CD4-positive, CD25-positive, alpha-beta regulatory T cell (primary cell): Measurements from ENCODE around the gene SLC38A2. TPM values are rescaled to one million over a fixed set of nuclear protein-coding genes. Genes with fewer than 3 reads are reported as not detected.

ENCODE experiments used
- ATAC-seq, 2 donors: fragments of 150-1000 bp; cut with Tn5 transposase; one replicate each; pipeline ENCODE4 v1.10.0; 2021; ENCODE audit warnings: low read depth in 2 of 2, moderate number of reproducible peaks in 2 of 2, moderate library complexity in 1 of 2
- DNase-seq, 3 donors: peaks; one replicate each; pipeline versions ENCODE4 v3.0.0 to v3.0.0-alpha.2; 2012 to 2022; ENCODE audit warnings: mixed read lengths in 1 of 3
- H3K27ac ChIP-seq: one replicate; pipeline ENCODE4 v1.7.0; 2013; ENCODE audit warnings: mild to moderate bottlenecking, low read length; ENCODE audit not compliant: insufficient read depth, poor library complexity, severe bottlenecking
- H3K27me3 ChIP-seq: one replicate; pipeline ENCODE4 v1.7.0; 2013; ENCODE audit warnings: low read length; ENCODE audit not compliant: control insufficient read depth, insufficient read depth
- H3K36me3 ChIP-seq: one replicate; pipeline ENCODE4 v1.7.0; 2013; ENCODE audit warnings: mild to moderate bottlenecking, low read length, moderate library complexity; ENCODE audit not compliant: control insufficient read depth, insufficient read depth
- H3K4me1 ChIP-seq: 2 replicates; pipeline ENCODE4 v1.7.0; 2013; ENCODE audit warnings: mild to moderate bottlenecking, low read length; ENCODE audit not compliant: insufficient read depth, control insufficient read depth, poor library complexity, severe bottlenecking
- H3K4me3 ChIP-seq: one replicate; pipeline ENCODE4 v1.7.0; 2013; ENCODE audit warnings: low read depth, mild to moderate bottlenecking, low read length, moderate library complexity
- H3K9me3 ChIP-seq, 2 experiments: 1 replicate in 1 of 2; 2 replicates in 1 of 2; pipeline ENCODE4 v1.7.0; 2013; ENCODE audit warnings: low read length in 2 of 2, mild to moderate bottlenecking in 1 of 2, moderate library complexity in 1 of 2; ENCODE audit not compliant: control insufficient read depth in 2 of 2
- H3K27ac Mint-ChIP-seq, 3 donors: one replicate each; pipeline ENCODE4 v1.8.0; 2020 to 2022; ENCODE audit warnings: mild to moderate bottlenecking in 3 of 3, mixed read lengths in 3 of 3, moderate library complexity in 2 of 3
- H3K27me3 Mint-ChIP-seq: one replicate; pipeline ENCODE4 v1.8.0; 2022; ENCODE audit warnings: mild to moderate bottlenecking, mixed read lengths
- H3K36me3 Mint-ChIP-seq: one replicate; pipeline ENCODE4 v1.8.0; 2020; ENCODE audit warnings: mixed read lengths
- H3K4me1 Mint-ChIP-seq, 4 donors: one replicate each; pipeline ENCODE4 v1.8.0; 2020 to 2022; ENCODE audit warnings: mixed read lengths in 4 of 4, mild to moderate bottlenecking in 1 of 4
- H3K4me3 Mint-ChIP-seq, 4 donors: one replicate each; pipeline ENCODE4 v1.8.0; 2020 to 2022; ENCODE audit warnings: mild to moderate bottlenecking in 4 of 4, mixed read lengths in 4 of 4, moderate library complexity in 3 of 4
- H3K9me3 Mint-ChIP-seq, 7 donors: one replicate each; pipeline ENCODE4 v1.8.0; 2020 to 2022; ENCODE audit warnings: mixed read lengths in 7 of 7, mild to moderate bottlenecking in 3 of 7, moderate library complexity in 2 of 7
- polyA plus RNA-seq, 4 donors: library from polyadenylated mRNA; unstranded; fragments of 300-500 nt; fragmentation: Illumina TruSeq; gene quantifications; one replicate each; pipeline ENCODE4 v1.2.3, GENCODE V29; 2021
- total RNA-seq: library from RNA; stranded (reverse); gene quantifications from one replicate; pipeline ENCODE4 v1.2.3, GENCODE V29; 2022

Gene SLC38A2
- total and polyA plus RNA-seq, 5 donors from 2014 or later, result 53.0 to 186 (median 90.1) TPM

GRCh38 chr12:46386360-46386867 is 13.8 kb upstream of the SLC38A2 start:
- H3K27me3 Mint-ChIP-seq, result no peaks in the 10 kb centered on the region
- Histone ChIP-seq H3K4me3 (no peak overlapping the region), H3K36me3 (no peaks in the 10 kb centered on the region), H3K9me3 (no peaks in the 10 kb centered on the region), H3K27ac (no peak overlapping the region), H3K27me3 (no peaks in the 10 kb centered on the region), H3K4me1 (peaks cover 33% of the 10 kb centered on the region)
- DNase-seq, result no peak
- peaks cover 29% of the 10 kb centered on the region for H3K36me3 Mint-ChIP-seq
- H3K4me3 Mint-ChIP-seq, result no peak overlapping the region
- peaks cover 0 to 3% (median 0%) of the 10 kb centered on the region in 7 donors for H3K9me3 Mint-ChIP-seq
- H3K4me1 Mint-ChIP-seq, result peaks cover 24 to 61% (median 44%) of the 10 kb centered on the region in 4 donors
- no peak overlapping the region for H3K27ac Mint-ChIP-seq
- ATAC-seq, result no peak

- DNase-seq (no peak), ATAC-seq (no peak)
- peaks cover 0 to under 1% (median 0%) of the 10 kb centered on the region in 7 donors for H3K9me3 Mint-ChIP-seq
- H3K4me1 ChIP-seq, result peaks cover 26% of the 10 kb centered on the region
- H3K27me3 Mint-ChIP-seq, result no peaks in the 10 kb centered on the region
- H3K27ac ChIP-seq, result no peak overlapping the region
- H3K36me3 ChIP-seq, result no peaks in the 10 kb centered on the region
- no peaks in the 10 kb centered on the region for H3K9me3 ChIP-seq
- H3K27ac Mint-ChIP-seq, result peak overlapping the region in 2 of 3 donors; percentile 49 to 65
- peaks cover 21% of the 10 kb centered on the region for H3K36me3 Mint-ChIP-seq
- H3K4me1 Mint-ChIP-seq, result peaks cover 24 to 53% (median 39%) of the 10 kb centered on the region in 4 donors
- no peaks in the 10 kb centered on the region for H3K27me3 ChIP-seq
- H3K4me3 Mint-ChIP-seq, result peak overlapping the region in 3 of 4 donors; percentile 54 to 82 (median 66)
- H3K4me3 ChIP-seq, result no peak overlapping the region
These were observed 12.9 kb upstream of the SLC38A2 start for GRCh38 chr12:46385438-46385837.

GRCh38 chr12:46384451-46385309 is 12.1 kb upstream of the SLC38A2 start:
- H3K4me3 ChIP-seq, result peak overlapping the region; percentile 81
- ATAC-seq (no peak), DNase-seq (no peak)
- Mint-ChIP-seq H3K4me3 (peak overlapping the region; percentile 89 to 96 (median 94)), H3K27me3 (no peaks in the 10 kb centered on the region), H3K9me3 (no peaks in the 10 kb centered on the region), H3K4me1 (peaks cover 24 to 52% (median 38%) of the 10 kb centered on the region in 4 donors), H3K36me3 (peaks cover 15% of the 10 kb centered on the region), H3K27ac (peak overlapping the region; percentile 74 to 92 (median 88))
- H3K36me3 ChIP-seq, result no peaks in the 10 kb centered on the region
- H3K27me3 ChIP-seq, result no peaks in the 10 kb centered on the region
- H3K27ac ChIP-seq, result peak overlapping the region; percentile 87
- H3K4me1 ChIP-seq, result peaks cover 26% of the 10 kb centered on the region
- H3K9me3 ChIP-seq, result no peaks in the 10 kb centered on the region

GRCh38 chr12:46383654-46384450 is 11.3 kb upstream of the SLC38A2 start:
- Mint-ChIP-seq H3K27me3 (no peaks in the 10 kb centered on the region), H3K36me3 (peaks cover 7% of the 10 kb centered on the region), H3K4me1 (peaks cover 24 to 46% (median 36%) of the 10 kb centered on the region in 4 donors), H3K4me3 (peak overlapping the region; percentile 89 to 96 (median 94)), H3K9me3 (no peaks in the 10 kb centered on the region), H3K27ac (peak overlapping the region; percentile 74 to 92 (median 88))
- ATAC-seq, result peak; percentile 47 to 52
- peak overlapping the region; percentile 81 for H3K4me3 ChIP-seq
- no peaks in the 10 kb centered on the region for H3K36me3 ChIP-seq
- peak overlapping the region; percentile 87 for H3K27ac ChIP-seq
- DNase-seq, result peak; percentile 67 to 85 (median 69)
- no peaks in the 10 kb centered on the region for H3K27me3 ChIP-seq
- no peaks in the 10 kb centered on the region for H3K9me3 ChIP-seq
- H3K4me1 ChIP-seq, result peaks cover 26% of the 10 kb centered on the region

GRCh38 chr12:46382964-46383653 is 10.5 kb upstream of the SLC38A2 start:
- Mint-ChIP-seq H3K4me1 (peaks cover 25 to 43% (median 30%) of the 10 kb centered on the region in 4 donors), H3K27me3 (no peaks in the 10 kb centered on the region), H3K27ac (peak overlapping the region; percentile 88 to 93 (median 92)), H3K9me3 (no peaks in the 10 kb centered on the region), H3K4me3 (peak overlapping the region; percentile 89 to 96 (median 94)), H3K36me3 (no peaks in the 10 kb centered on the region)
- peaks cover 21% of the 10 kb centered on the region for H3K4me1 ChIP-seq
- ATAC-seq (peak; percentile 81 to 82), DNase-seq (peak; percentile 82 to 97 (median 90))
- no peaks in the 10 kb centered on the region for H3K27me3 ChIP-seq
- peak overlapping the region; percentile 87 for H3K27ac ChIP-seq
- H3K9me3 ChIP-seq, result no peaks in the 10 kb centered on the region
- H3K36me3 ChIP-seq, result no peaks in the 10 kb centered on the region
- peak overlapping the region; percentile 63 for H3K4me3 ChIP-seq

GRCh38 chr12:46382408-46382963 is 9.9 kb upstream of the SLC38A2 start:
- Mint-ChIP-seq H3K27me3 (peaks cover 3% of the 10 kb centered on the region), H3K4me3 (peak overlapping the region; percentile 89 to 96 (median 94)), H3K27ac (peak overlapping the region; percentile 85 to 93 (median 92)), H3K36me3 (no peaks in the 10 kb centered on the region), H3K9me3 (no peaks in the 10 kb centered on the region), H3K4me1 (peaks cover 21 to 36% (median 29%) of the 10 kb centered on the region in 4 donors)
- peak overlapping the region; percentile 63 for H3K4me3 ChIP-seq
- peak overlapping the region; percentile 87 for H3K27ac ChIP-seq
- DNase-seq (no peak), ATAC-seq (no peak)
- H3K36me3 ChIP-seq, result no peaks in the 10 kb centered on the region
- H3K4me1 ChIP-seq, result peaks cover 19% of the 10 kb centered on the region
- H3K27me3 ChIP-seq, result no peaks in the 10 kb centered on the region
- H3K9me3 ChIP-seq, result no peaks in the 10 kb centered on the region

GRCh38 chr12:46380881-46381280 is 8.3 kb upstream of the SLC38A2 start:
- H3K27ac Mint-ChIP-seq, result no peak overlapping the region
- peaks cover 20 to 31% (median 25%) of the 10 kb centered on the region in 4 donors for H3K4me1 Mint-ChIP-seq

More at GRCh38 chr12:46380881-46381280, 8.3 kb upstream of the SLC38A2 start:
- no peak overlapping the region for H3K27ac ChIP-seq
- H3K4me3 ChIP-seq, result no peak overlapping the region
- Mint-ChIP-seq H3K9me3 (no peaks in the 10 kb centered on the region), H3K27me3 (peaks cover 4% of the 10 kb centered on the region), H3K36me3 (no peaks in the 10 kb centered on the region), H3K4me3 (peak overlapping the region in 2 of 4 donors; percentile 24 to 85)
- H3K27me3 ChIP-seq, result no peaks in the 10 kb centered on the region
- no peaks in the 10 kb centered on the region for H3K36me3 ChIP-seq
- no peaks in the 10 kb centered on the region for H3K9me3 ChIP-seq
- DNase-seq (no peak), ATAC-seq (no peak)
- H3K4me1 ChIP-seq, result peaks cover 15% of the 10 kb centered on the region
